HepG2 (cell line): ENCODE data around the gene TRAF4. TPM values are rescaled to one million over a fixed set of nuclear protein-coding genes. Genes with fewer than 3 reads are reported as not detected.

Source experiments
- AKNA ChIP-seq: sonication (generic); formaldehyde crosslinking; IDR thresholded peaks from 2 replicates; pipeline ENCODE4 v1.4.0; 2020; ENCODE audit warnings: missing genetic modification reagents, borderline replicate concordance
- CCAR2 ChIP-seq: fragments of 200-400 bp; formaldehyde crosslinking; optimal IDR thresholded peaks from 2 replicates; pipeline ENCODE3; 2018; ENCODE audit warnings: low read depth, mild to moderate bottlenecking, low read length, moderate library complexity
- HOMEZ ChIP-seq: IDR thresholded peaks from 2 replicates; pipeline ENCODE4 v1.6.1; 2016; ENCODE audit warnings: low read depth
- KDM5B ChIP-seq: sonication (generic); formaldehyde crosslinking; IDR thresholded peaks from 2 replicates; pipeline ENCODE4 v1.4.0; 2020; ENCODE audit warnings: missing genetic modification reagents, mild to moderate bottlenecking, borderline replicate concordance
- MYC ChIP-seq: sonication (generic); formaldehyde crosslinking; IDR thresholded peaks from 2 replicates; pipeline ENCODE4 v1.9.0; 2021; ENCODE audit warnings: missing genetic modification reagents, borderline replicate concordance
- NR2F2 ChIP-seq: IDR thresholded peaks from 2 replicates; pipeline ENCODE4 v1.6.1; 2012; ENCODE audit warnings: low read depth, inconsistent platforms, borderline replicate concordance
- ZGPAT ChIP-seq: IDR thresholded peaks from 2 replicates; pipeline ENCODE4 v1.6.1; 2016; ENCODE audit warnings: mild to moderate bottlenecking
- ZIK1 ChIP-seq: sonication (generic); formaldehyde crosslinking; IDR thresholded peaks from 2 replicates; pipeline ENCODE4 v1.5.0; 2020; ENCODE audit warnings: mild to moderate bottlenecking, low read depth, missing genetic modification reagents, borderline replicate concordance
- ZNF335 ChIP-seq: sonication (generic); formaldehyde crosslinking; IDR thresholded peaks from 2 replicates; pipeline ENCODE4 v1.4.0; 2020; ENCODE audit warnings: missing genetic modification reagents
- ZNF691 ChIP-seq: sonication (generic); formaldehyde crosslinking; IDR thresholded peaks from 2 replicates; pipeline ENCODE4 v1.4.0; 2020; ENCODE audit warnings: missing genetic modification reagents, low read depth, mild to moderate bottlenecking, borderline replicate concordance
- ZSCAN12 ChIP-seq: sonication (generic); formaldehyde crosslinking; IDR thresholded peaks from 2 replicates; pipeline ENCODE4 v1.9.0; 2021; ENCODE audit warnings: mild to moderate bottlenecking, missing genetic modification reagents
- polyA plus RNA-seq, 8 experiments: library from polyadenylated mRNA; depleted of rRNA in 3 of 8; stranded (reverse) in 7 of 8; unstranded in 1 of 8; fragments of >200 nt; fragmentation: Illumina TruSeq in 4 of 8; extraction: Trizol in 4 of 8; gene quantifications; 2 replicates each; pipeline versions ENCODE4 v1.2.1 to v1.2.3, GENCODE V29; 2011 to 2016; ENCODE audit warnings: low read depth in 4 of 8, missing spikeins in 1 of 8, mixed read lengths in 1 of 8; ENCODE audit not compliant: insufficient read depth in 1 of 8
- total RNA-seq, 5 experiments: library from RNA; depleted of rRNA; stranded (reverse); fragments of >200 nt; fragmentation: Illumina TruSeq; extraction: Trizol; gene quantifications; 2 replicates each; pipeline ENCODE4 v1.2.3, GENCODE V29; 2016; ENCODE audit warnings: low read depth in 1 of 5
- TF ChIP-seq, protein P1 (sequence below): sonication (generic); formaldehyde crosslinking; IDR thresholded peaks from 2 replicates; pipeline ENCODE4 v1.5.0; 2020; ENCODE audit warnings: missing genetic modification reagents
- TF ChIP-seq, protein P2 (sequence below): sonication (generic); formaldehyde crosslinking; IDR thresholded peaks from 2 replicates; pipeline ENCODE4 v1.8.0; 2022; ENCODE audit warnings: missing genetic modification reagents, mild to moderate bottlenecking, moderate library complexity, borderline replicate concordance

Gene TRAF4
- total and polyA plus RNA-seq, 2 of the 13 experiments (the other 11 are each of a cell fraction or from before 2014, with no cell fraction given) = 86.0 to 89.9 TPM

DNA sequence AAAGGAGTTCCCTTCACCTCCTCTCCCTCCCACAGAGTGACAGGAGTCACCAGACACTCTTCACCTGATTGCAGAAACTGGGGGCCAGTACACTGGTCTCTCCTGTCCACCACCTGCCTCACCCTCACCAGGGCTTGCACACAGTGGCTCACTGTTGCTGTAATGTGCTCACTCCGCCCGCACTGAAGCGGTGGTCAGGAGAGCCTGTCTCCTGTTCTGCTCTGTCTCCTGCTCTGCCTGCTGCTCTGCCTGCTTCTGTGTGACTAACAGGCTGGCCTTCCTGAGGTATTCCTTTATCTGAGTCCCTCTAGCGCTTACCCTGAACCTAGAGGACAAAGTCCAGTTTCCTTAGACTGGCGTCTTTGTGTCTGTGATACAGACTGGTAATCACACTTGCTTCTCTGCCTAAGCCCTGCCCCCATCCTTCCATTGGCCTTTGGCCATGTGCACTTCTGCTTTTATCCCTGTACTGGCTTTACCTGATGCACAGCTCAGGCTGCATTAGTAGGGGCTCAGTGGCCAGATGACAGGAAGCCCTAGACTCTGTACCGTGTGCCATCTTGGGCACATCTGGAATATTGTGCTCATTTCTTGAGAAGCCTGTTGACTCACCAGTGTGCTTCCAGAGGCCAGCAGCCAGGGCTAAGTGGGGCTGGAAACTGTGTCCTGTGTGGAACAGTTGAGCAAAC, 45.4 kb upstream of the TRAF4 start (continued):
- TF ChIP-seq CCAR2 = peak; percentile 53
- peak; percentile 43; the same call in 1 of the 2 replicates for TF ChIP-seq KDM5B (CRISPR knock-in tag)
- TF ChIP-seq MYC (CRISPR knock-in tag) = peak; percentile 93
- TF ChIP-seq ZIK1 = peak; percentile 34; the same call in 1 of the 2 replicates
- TF ChIP-seq AKNA (CRISPR knock-in tag) = no peak
- no peak for TF ChIP-seq ZSCAN12
- TF ChIP-seq, protein P1, sequence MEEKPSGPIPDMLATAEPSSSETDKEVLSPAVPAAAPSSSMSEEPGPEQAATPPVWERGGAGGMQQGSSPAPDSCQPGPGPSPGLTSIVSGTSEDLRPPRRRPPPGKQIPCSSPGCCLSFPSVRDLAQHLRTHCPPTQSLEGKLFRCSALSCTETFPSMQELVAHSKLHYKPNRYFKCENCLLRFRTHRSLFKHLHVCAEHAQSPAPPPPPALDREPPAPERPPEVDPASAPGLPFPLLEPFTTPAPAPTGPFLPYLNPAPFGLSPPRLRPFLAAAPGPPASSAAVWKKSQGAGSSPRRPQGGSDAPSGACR = 0 out of 2 replicates have a peak, but pooled peaks have one; percentile 77
- TF ChIP-seq ZNF691 = peak; percentile 53; the same call in 1 of the 2 replicates
- TF ChIP-seq ZNF335 (CRISPR knock-in tag) = peak; percentile 90
- TF ChIP-seq NR2F2 = no peak
- no peak; the same call in 1 of the 2 replicates for TF ChIP-seq HOMEZ (CRISPR knock-in tag)
- TF ChIP-seq ZGPAT (CRISPR knock-in tag) = peak; percentile 89
- TF ChIP-seq, protein P2, sequence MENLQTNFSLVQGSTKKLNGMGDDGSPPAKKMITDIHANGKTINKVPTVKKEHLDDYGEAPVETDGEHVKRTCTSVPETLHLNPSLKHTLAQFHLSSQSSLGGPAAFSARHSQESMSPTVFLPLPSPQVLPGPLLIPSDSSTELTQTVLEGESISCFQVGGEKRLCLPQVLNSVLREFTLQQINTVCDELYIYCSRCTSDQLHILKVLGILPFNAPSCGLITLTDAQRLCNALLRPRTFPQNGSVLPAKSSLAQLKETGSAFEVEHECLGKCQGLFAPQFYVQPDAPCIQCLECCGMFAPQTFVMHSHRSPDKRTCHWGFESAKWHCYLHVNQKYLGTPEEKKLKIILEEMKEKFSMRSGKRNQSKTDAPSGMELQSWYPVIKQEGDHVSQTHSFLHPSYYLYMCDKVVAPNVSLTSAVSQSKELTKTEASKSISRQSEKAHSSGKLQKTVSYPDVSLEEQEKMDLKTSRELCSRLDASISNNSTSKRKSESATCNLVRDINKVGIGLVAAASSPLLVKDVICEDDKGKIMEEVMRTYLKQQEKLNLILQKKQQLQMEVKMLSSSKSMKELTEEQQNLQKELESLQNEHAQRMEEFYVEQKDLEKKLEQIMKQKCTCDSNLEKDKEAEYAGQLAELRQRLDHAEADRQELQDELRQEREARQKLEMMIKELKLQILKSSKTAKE (CRISPR knock-in tag) = peak; percentile 86
- TF ChIP-seq, all 625 proteins: peak for 266
